WI38 (cell line): ENCODE measurements around the gene RANBP1.

ENCODE experiments used
- H3K4me3 ChIP-seq: 2 replicates; pipeline ENCODE4 v1.5.1; 2011; ENCODE audit warnings: low read depth, mild to moderate bottlenecking, control low read depth, low read length
- CTCF ChIP-seq: IDR thresholded peaks from 2 replicates; pipeline ENCODE4 v1.5.1; 2012; ENCODE audit warnings: low read depth, mild to moderate bottlenecking, control low read depth, low read length

RANBP1 gene

GRCh38 chr22:20128619-20128901 lies 12.7 kb downstream of the RANBP1 start:
- TF ChIP-seq CTCF = no peak
- H3K4me3 ChIP-seq = no peak overlapping the region

- H3K4me3 ChIP-seq = no peak overlapping the region
- TF ChIP-seq CTCF = 0 out of 2 replicates have a peak, but pooled peaks have one; percentile 8
Observed at GRCh38 chr22:20128902-20129746, 13.2 kb downstream of the RANBP1 start.

- H3K4me3 ChIP-seq = no peak overlapping the region
- TF ChIP-seq CTCF = no peak
Observed at GRCh38 chr22:20129747-20130014, 13.8 kb downstream of the RANBP1 start.

GRCh38 chr22:20130319-20130718 lies 14.4 kb downstream of the RANBP1 start:
- TF ChIP-seq CTCF = no peak
- H3K4me3 ChIP-seq = no peak overlapping the region

- TF ChIP-seq CTCF = no peak
- H3K4me3 ChIP-seq = peak overlapping the region; percentile 82
Observed at GRCh38 chr22:20130731-20131596, 15.1 kb downstream of the RANBP1 start.

GRCh38 chr22:20131597-20131858 lies 15.6 kb downstream of the RANBP1 start, which contains the start of gene ZDHHC8:
Gene ZDHHC8 (plus strand): TSS chr22:20131804. CDS start chr22:20131948, 144 bp downstream.
- H3K4me3 ChIP-seq = peak within 1 kb of the TSS; percentile 85
- TF ChIP-seq CTCF = no peak
